Chondrocyte (in vitro differentiated cells): ENCODE measurements around the gene ANAPC5. TPM values are rescaled to one million over a fixed set of nuclear protein-coding genes. Genes with fewer than 3 reads are reported as not detected.
"Not testable (repeated sequence)": the region's sequence is repeated elsewhere in the genome, so short reads cannot be mapped to it uniquely, and the experiment has no call there.

Experiments
- DNase-seq: peaks from one replicate; pipeline ENCODE4 v3.0.0; 2021; ENCODE audit warnings: mixed read lengths, low spot score
- H3K27ac Mint-ChIP-seq: one replicate; pipeline ENCODE4 v1.8.0; 2021; ENCODE audit warnings: mild to moderate bottlenecking, moderate library complexity, mixed read lengths; ENCODE audit not compliant: unreplicated experiment
- H3K27me3 Mint-ChIP-seq: 2 replicates; pipeline ENCODE4 v1.8.0; 2021; ENCODE audit warnings: low read depth, mixed read lengths
- H3K36me3 Mint-ChIP-seq: 2 replicates; pipeline ENCODE4 v1.8.0; 2021; ENCODE audit warnings: low read depth, mixed read lengths
- H3K4me1 Mint-ChIP-seq: 2 replicates; pipeline ENCODE4 v1.8.0; 2021; ENCODE audit warnings: low read depth, mild to moderate bottlenecking, mixed read lengths
- H3K4me3 Mint-ChIP-seq: one replicate; pipeline ENCODE4 v1.8.0; 2021; ENCODE audit warnings: mild to moderate bottlenecking, moderate library complexity, mixed read lengths; ENCODE audit not compliant: unreplicated experiment
- H3K9me3 Mint-ChIP-seq: 2 replicates; pipeline ENCODE4 v1.8.0; 2021; ENCODE audit warnings: low read depth, mixed read lengths
- CTCF ChIP-seq: fragments of 200-600 bp; sonication (generic); IDR thresholded peaks from 2 replicates; pipeline ENCODE4 v1.5.0; 2021; ENCODE audit warnings: antibody characterized with exemption, mild to moderate bottlenecking, moderate library complexity
- total RNA-seq: library from RNA; stranded (reverse); gene quantifications from 3 replicates; pipeline ENCODE4 v1.2.1, GENCODE V29; 2021

The ANAPC5 gene
- total RNA-seq, 1 donor from 2014 or later = 111 TPM

GRCh38 chr12:121397521-121397920, 45.3 kb upstream of the ANAPC5 start:
- Mint-ChIP-seq H3K4me1 (peaks cover 33% of the 10 kb centered on the region), H3K27me3 (no peaks in the 10 kb centered on the region), H3K9me3 (no peaks in the 10 kb centered on the region), H3K27ac (no peak overlapping the region), H3K4me3 (no peak overlapping the region), H3K36me3 (no peaks in the 10 kb centered on the region)
- no peak for TF ChIP-seq CTCF
- no peak for DNase-seq

- H3K36me3 Mint-ChIP-seq = no peaks in the 10 kb centered on the region
- no peak for TF ChIP-seq CTCF
- no peaks in the 10 kb centered on the region for H3K27me3 Mint-ChIP-seq
- H3K4me1 Mint-ChIP-seq = no peaks in the 10 kb centered on the region
- no peak overlapping the region for H3K4me3 Mint-ChIP-seq
- H3K9me3 Mint-ChIP-seq = no peaks in the 10 kb centered on the region
- no peak for DNase-seq
- no peak overlapping the region for H3K27ac Mint-ChIP-seq
These were observed 40.1 kb upstream of the ANAPC5 start for GRCh38 chr12:121392325-121392716.

- no peaks in the 10 kb centered on the region for H3K36me3 Mint-ChIP-seq
- DNase-seq = no peak
- no peaks in the 10 kb centered on the region for H3K9me3 Mint-ChIP-seq
- no peak overlapping the region for H3K4me3 Mint-ChIP-seq
- H3K27me3 Mint-ChIP-seq = no peaks in the 10 kb centered on the region
- TF ChIP-seq CTCF = no peak
- no peak overlapping the region for H3K27ac Mint-ChIP-seq
- H3K4me1 Mint-ChIP-seq = no peaks in the 10 kb centered on the region
These were observed 39.6 kb upstream of the ANAPC5 start for GRCh38 chr12:121391619-121392324.

- Mint-ChIP-seq H3K27me3 (no peaks in the 10 kb centered on the region), H3K36me3 (no peaks in the 10 kb centered on the region), H3K4me1 (no peaks in the 10 kb centered on the region), H3K9me3 (no peaks in the 10 kb centered on the region), H3K4me3 (no peak overlapping the region), H3K27ac (no peak overlapping the region)
- no peak for TF ChIP-seq CTCF
- no peak for DNase-seq
These were observed 38.6 kb upstream of the ANAPC5 start for GRCh38 chr12:121390856-121391255.

- DNase-seq = no peak
- H3K27ac Mint-ChIP-seq = no peak overlapping the region
- H3K27me3 Mint-ChIP-seq = no peaks in the 10 kb centered on the region
- TF ChIP-seq CTCF = no peak
- no peaks in the 10 kb centered on the region for H3K4me1 Mint-ChIP-seq
- no peak overlapping the region for H3K4me3 Mint-ChIP-seq
- no peaks in the 10 kb centered on the region for H3K36me3 Mint-ChIP-seq
- H3K9me3 Mint-ChIP-seq = no peaks in the 10 kb centered on the region
These were observed 36.3 kb upstream of the ANAPC5 start for GRCh38 chr12:121388421-121388981.

GRCh38 chr12:121384891-121385290, 32.7 kb upstream of the ANAPC5 start:
- H3K4me1 Mint-ChIP-seq, H3K36me3 Mint-ChIP-seq, H3K27me3 Mint-ChIP-seq, H3K4me3 Mint-ChIP-seq, DNase-seq, H3K27ac Mint-ChIP-seq, H3K9me3 Mint-ChIP-seq: not testable (repeated sequence)
